NCI-H146 treated with DMSO at 0.1 percent for 48 hours (cell line): ENCODE measurements around the gene USP26.
"Not testable (repeated sequence)": the region's sequence is repeated elsewhere in the genome, so short reads cannot be mapped to it uniquely, and the experiment has no call there.

Experiments used
- DNase-seq: peaks from one replicate; lab custom pipeline; 2025; ENCODE audit not compliant: unreplicated experiment; lab: John Stamatoyannopoulos, UW

The USP26 gene

GRCh38 chrX:133097031-133097430, at the start of gene USP26:
Gene USP26, minus strand, starts transcription at chrX:133097109. Its CDS starts 68,889 bp downstream, at chrX:133028220.
- DNase-seq, result no peak

- DNase-seq, result no peak
Observed at GRCh38 chrX:133134282-133134681, 37.4 kb upstream of the USP26 start.

- DNase-seq, result no peak
Observed at GRCh38 chrX:133120406-133120805, 23.5 kb upstream of the USP26 start.

GRCh38 chrX:133094098-133094731, 2.7 kb downstream of the USP26 start:
- no peak for DNase-seq

GRCh38 chrX:133090236-133090809, 6.6 kb downstream of the USP26 start:
- DNase-seq, result no peak

GRCh38 chrX:133089411-133089810, 7.5 kb downstream of the USP26 start:
- DNase-seq, result no peak

- DNase-seq, result no peak
Observed at GRCh38 chrX:133085785-133086184, 11.1 kb downstream of the USP26 start.

GRCh38 chrX:133085056-133085455, 11.9 kb downstream of the USP26 start:
- not testable (repeated sequence) for DNase-seq

GRCh38 chrX:133083899-133084298, 13.0 kb downstream of the USP26 start:
- no peak for DNase-seq

GRCh38 chrX:133081990-133082389, 14.9 kb downstream of the USP26 start:
- no peak for DNase-seq

GRCh38 chrX:133077856-133078255, 19.1 kb downstream of the USP26 start:
- not testable (repeated sequence) for DNase-seq

- DNase-seq, result no peak
Observed at GRCh38 chrX:133072566-133072965, 24.3 kb downstream of the USP26 start.

- no peak for DNase-seq
Observed at GRCh38 chrX:133068461-133068860, 28.4 kb downstream of the USP26 start.

- DNase-seq, result no peak
Observed at GRCh38 chrX:133056341-133056740, 40.6 kb downstream of the USP26 start.

GRCh38 chrX:133054761-133055405, 42.0 kb downstream of the USP26 start:
- no peak for DNase-seq

- no peak for DNase-seq
Observed at GRCh38 chrX:133053861-133054598, 42.9 kb downstream of the USP26 start.

- no peak for DNase-seq
Observed at GRCh38 chrX:133048751-133049150, 48.2 kb downstream of the USP26 start.

- DNase-seq, result no peak
Observed at GRCh38 chrX:133046601-133047000, 50.3 kb downstream of the USP26 start.

- no peak for DNase-seq
Observed at GRCh38 chrX:133045986-133046385, 50.9 kb downstream of the USP26 start.

GRCh38 chrX:133044145-133044786, 52.6 kb downstream of the USP26 start:
- not testable (repeated sequence) for DNase-seq

GRCh38 chrX:133042260-133042659, 54.6 kb downstream of the USP26 start:
- DNase-seq, result no peak
